Glutamatergic neuron (in vitro differentiated cells): ENCODE measurements around the gene CTXND1. TPM values are rescaled to one million over a fixed set of nuclear protein-coding genes. Genes with fewer than 3 reads are reported as not detected.

Experiments used
- DNase-seq: peaks from one replicate; pipeline ENCODE4 v3.0.0; 2022
- H3K27ac Mint-ChIP-seq: one replicate; pipeline ENCODE4 v1.8.0; 2020; ENCODE audit warnings: mild to moderate bottlenecking, mixed read lengths, inconsistent platforms; ENCODE audit not compliant: unreplicated experiment
- H3K27me3 Mint-ChIP-seq: one replicate; pipeline ENCODE4 v1.8.0; 2020; ENCODE audit warnings: mild to moderate bottlenecking, moderate library complexity, mixed read lengths, inconsistent platforms; ENCODE audit not compliant: unreplicated experiment
- H3K36me3 Mint-ChIP-seq: one replicate; pipeline ENCODE4 v1.8.0; 2020; ENCODE audit warnings: mild to moderate bottlenecking, mixed read lengths, inconsistent platforms; ENCODE audit not compliant: unreplicated experiment
- H3K4me1 Mint-ChIP-seq: one replicate; pipeline ENCODE4 v1.8.0; 2020; ENCODE audit warnings: mild to moderate bottlenecking, low read depth, mixed read lengths, inconsistent platforms; ENCODE audit not compliant: unreplicated experiment
- H3K4me3 Mint-ChIP-seq: one replicate; pipeline ENCODE4 v1.8.0; 2020; ENCODE audit warnings: mild to moderate bottlenecking, mixed read lengths, inconsistent platforms; ENCODE audit not compliant: unreplicated experiment
- H3K9me3 Mint-ChIP-seq: one replicate; pipeline ENCODE4 v1.8.0; 2020; ENCODE audit warnings: mild to moderate bottlenecking, moderate library complexity, mixed read lengths, inconsistent platforms; ENCODE audit not compliant: unreplicated experiment
- CTCF ChIP-seq: fragments of 200-600 bp; sonication (generic); IDR thresholded peaks from one replicate; pipeline ENCODE4 v1.5.0; 2021; ENCODE audit not compliant: partially characterized antibody, unreplicated experiment
- total RNA-seq: library from RNA; stranded (reverse); fragmentation: NEBNext Ultra II Directional; extraction: Animal tissue kit (Norgen Biotek cat#: 25700); gene quantifications from one replicate; pipeline ENCODE4 v1.2.1, GENCODE V29; 2021; ENCODE audit not compliant: unreplicated experiment

Gene CTXND1
- total RNA-seq, 1 donor from 2014 or later: 0.39 TPM

- Mint-ChIP-seq H3K27me3 (no peaks in the 10 kb centered on the region), H3K9me3 (no peaks in the 10 kb centered on the region), H3K4me1 (peaks cover 2% of the 10 kb centered on the region), H3K36me3 (no peaks in the 10 kb centered on the region), H3K27ac (peak overlapping the region; percentile 3), H3K4me3 (peak overlapping the region; percentile 52)
- no peak for DNase-seq
- TF ChIP-seq CTCF: no peak
Observed at GRCh38 chr15:80161468-80162016, 90.5 kb downstream of the CTXND1 start.

DNA sequence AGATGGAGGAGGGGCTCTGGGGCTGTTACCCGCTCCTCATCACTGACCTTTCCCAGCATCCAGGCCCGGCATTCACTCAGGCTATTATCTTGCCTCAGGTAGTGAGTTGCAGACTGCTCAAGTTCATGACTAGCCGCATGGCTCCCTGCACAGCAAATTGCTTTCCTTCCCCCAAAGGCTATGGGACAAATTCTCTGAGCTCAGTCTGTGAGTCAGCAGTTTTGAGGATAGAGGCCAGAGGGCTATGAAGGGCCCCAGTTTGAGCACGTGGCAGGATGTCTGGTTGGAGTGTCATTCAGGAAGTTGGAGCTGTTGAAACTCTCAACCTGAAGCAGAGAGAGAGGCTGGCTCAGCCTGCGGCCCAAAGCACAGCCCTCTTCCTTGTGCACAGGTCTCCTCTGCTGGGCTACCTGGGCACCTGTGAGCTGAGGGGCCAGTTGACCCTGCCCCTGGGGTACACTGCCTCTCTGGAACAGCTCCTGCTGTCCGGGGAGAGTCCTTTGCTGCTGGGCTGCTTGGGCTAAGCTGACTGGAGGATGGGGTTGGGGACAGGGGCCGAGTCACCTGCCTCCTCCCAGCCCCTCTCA is 91.3 kb downstream of the CTXND1 start:
- H3K27ac Mint-ChIP-seq: no peak overlapping the region
- TF ChIP-seq CTCF: no peak

DNA sequence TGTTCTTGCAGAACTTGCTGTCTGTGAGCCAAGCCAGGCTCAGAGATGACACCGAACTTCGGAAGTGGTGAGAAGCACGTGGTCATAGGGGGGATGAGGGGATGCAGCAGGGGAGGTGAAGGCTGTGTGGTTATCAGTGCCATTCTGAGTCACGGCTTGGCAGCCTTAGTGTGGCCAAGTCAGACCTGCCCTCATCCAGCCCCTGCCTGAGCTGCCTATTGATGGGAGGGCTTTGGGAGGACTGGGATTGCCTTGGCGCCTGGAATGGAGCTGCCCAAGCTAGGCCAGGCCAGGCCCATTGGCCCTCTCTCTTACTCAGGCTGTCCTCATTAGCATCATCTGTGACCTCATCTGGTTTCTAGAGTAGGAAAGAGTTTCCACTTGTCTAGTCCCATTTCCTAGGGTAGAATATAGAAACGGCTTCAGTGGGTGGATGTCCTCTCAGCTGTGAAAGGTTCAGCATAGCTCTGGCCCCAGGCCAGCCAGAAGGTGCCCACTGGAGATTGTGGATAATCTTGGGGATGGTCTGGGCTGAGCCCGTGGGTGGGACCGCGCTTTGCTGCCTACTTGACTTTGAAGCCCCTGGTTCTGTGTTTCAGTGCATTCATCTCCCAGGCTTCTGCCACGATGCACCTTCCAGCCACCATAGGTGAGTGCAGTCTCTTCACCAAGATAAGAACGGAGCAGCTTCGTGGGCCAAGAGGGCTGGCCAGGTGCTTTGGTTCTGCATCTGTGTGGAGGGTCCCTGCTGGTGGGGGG is 92.0 kb downstream of the CTXND1 start:
- Mint-ChIP-seq H3K4me3 (no peak overlapping the region), H3K36me3 (no peaks in the 10 kb centered on the region), H3K27me3 (peaks cover under 1% of the 10 kb centered on the region), H3K4me1 (peaks cover 4% of the 10 kb centered on the region), H3K9me3 (peaks cover under 1% of the 10 kb centered on the region), H3K27ac (no peak overlapping the region)
- no peak for DNase-seq
- no peak for TF ChIP-seq CTCF

More for the DNA sequence above, 91.3 kb downstream of the CTXND1 start:
- DNase-seq: no peak
- no peak overlapping the region for H3K4me3 Mint-ChIP-seq
- H3K9me3 Mint-ChIP-seq: no peaks in the 10 kb centered on the region
- H3K36me3 Mint-ChIP-seq: no peaks in the 10 kb centered on the region
- H3K27me3 Mint-ChIP-seq: no peaks in the 10 kb centered on the region
- peaks cover 2% of the 10 kb centered on the region for H3K4me1 Mint-ChIP-seq

DNA sequence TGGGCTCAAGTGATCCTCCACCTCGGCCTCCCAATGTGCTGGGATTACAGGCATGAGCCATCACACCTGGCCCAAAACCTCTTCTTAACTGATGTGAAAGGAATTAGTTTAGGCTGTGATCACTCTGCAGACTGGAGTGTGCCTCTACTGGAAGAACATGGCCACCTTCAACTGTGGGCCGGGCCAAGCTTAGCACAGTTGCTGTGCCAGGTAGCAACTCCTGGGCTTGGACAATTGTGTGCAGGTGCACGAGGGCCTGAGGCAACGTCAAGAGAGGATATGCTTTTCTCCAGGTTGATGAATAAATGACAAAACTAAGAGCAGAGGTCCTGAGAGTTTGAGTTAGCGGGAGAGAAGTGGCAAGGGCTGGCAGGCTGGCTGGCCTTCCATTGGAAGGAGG is 92.7 kb downstream of the CTXND1 start:
- H3K27ac Mint-ChIP-seq: no peak overlapping the region
- no peak for TF ChIP-seq CTCF
- peaks cover 9% of the 10 kb centered on the region for H3K4me1 Mint-ChIP-seq
- H3K27me3 Mint-ChIP-seq: peaks cover 4% of the 10 kb centered on the region
- H3K36me3 Mint-ChIP-seq: no peaks in the 10 kb centered on the region
- H3K9me3 Mint-ChIP-seq: peaks cover 2% of the 10 kb centered on the region
- no peak overlapping the region for H3K4me3 Mint-ChIP-seq
- DNase-seq: no peak

- Mint-ChIP-seq H3K27ac (no peak overlapping the region), H3K36me3 (no peaks in the 10 kb centered on the region), H3K4me1 (peaks cover 13% of the 10 kb centered on the region), H3K27me3 (peaks cover 4% of the 10 kb centered on the region), H3K9me3 (peaks cover 2% of the 10 kb centered on the region), H3K4me3 (no peak overlapping the region)
- TF ChIP-seq CTCF: no peak
- DNase-seq: no peak
Observed at GRCh38 chr15:80157215-80157614, 94.8 kb downstream of the CTXND1 start.
